HepG2 (cell line): Measurements from ENCODE around the gene HERPUD2. TPM values are rescaled to one million over a fixed set of nuclear protein-coding genes. Genes with fewer than 3 reads are reported as not detected.

ENCODE experiments used
- CAMTA2 ChIP-seq: sonication (generic); formaldehyde crosslinking; IDR thresholded peaks from 2 replicates; pipeline ENCODE4 v1.4.0; 2020; ENCODE audit warnings: mild to moderate bottlenecking, missing genetic modification reagents, borderline replicate concordance
- FOXA3 ChIP-seq: IDR thresholded peaks from 2 replicates; pipeline ENCODE4 v1.6.1; 2016; ENCODE audit warnings: missing genetic modification reagents, missing compliant biosample characterization
- ISX ChIP-seq: sonication (generic); formaldehyde crosslinking; conservative IDR thresholded peaks from 2 replicates; pipeline ENCODE4 v1.5.0; 2020; ENCODE audit warnings: missing genetic modification reagents
- KDM6A ChIP-seq: IDR thresholded peaks from 2 replicates; pipeline ENCODE4 v1.6.1; 2016; ENCODE audit warnings: low read depth
- MATR3 ChIP-seq: sonication (generic); formaldehyde crosslinking; IDR thresholded peaks from 2 replicates; pipeline ENCODE4 v1.4.0; 2020; ENCODE audit warnings: missing genetic modification reagents
- MAZ ChIP-seq, 2 experiments: sonication (generic) in 1 of 2; formaldehyde crosslinking in 1 of 2; IDR thresholded peaks; 2 replicates each; pipeline versions ENCODE4 v1.5.0 to v1.6.1; 2012 to 2020; ENCODE audit warnings: low read depth in 2 of 2, mild to moderate bottlenecking in 2 of 2, borderline replicate concordance in 1 of 2, improper control_type of control experiment in 1 of 2, low read length in 1 of 2, missing genetic modification reagents in 1 of 2, moderate library complexity in 1 of 2
- PHF20 ChIP-seq: sonication (generic); formaldehyde crosslinking; IDR thresholded peaks from 2 replicates; pipeline ENCODE4 v1.5.0; 2020; ENCODE audit warnings: mild to moderate bottlenecking, missing genetic modification reagents
- RAD51 ChIP-seq: fragments of 450-650 bp; IDR thresholded peaks from 2 replicates; pipeline ENCODE4 v1.6.1; 2016; ENCODE audit warnings: borderline replicate concordance
- SNRNP70 ChIP-seq: fragments of 200-400 bp; formaldehyde crosslinking; IDR thresholded peaks from 2 replicates; pipeline ENCODE4 v1.6.1; 2017; ENCODE audit warnings: mild to moderate bottlenecking, low read depth, low read length, moderate library complexity
- THAP11 ChIP-seq: IDR thresholded peaks from 2 replicates; pipeline ENCODE4 v1.6.1; 2016; ENCODE audit warnings: missing biosample characterization, missing genetic modification reagents
- ZIK1 ChIP-seq: sonication (generic); formaldehyde crosslinking; IDR thresholded peaks from 2 replicates; pipeline ENCODE4 v1.5.0; 2020; ENCODE audit warnings: mild to moderate bottlenecking, low read depth, missing genetic modification reagents, borderline replicate concordance
- ZKSCAN5 ChIP-seq: sonication (generic); formaldehyde crosslinking; IDR thresholded peaks from 2 replicates; pipeline ENCODE4 v1.5.1; 2020; ENCODE audit warnings: mild to moderate bottlenecking, missing genetic modification reagents
- ZMYM4 ChIP-seq: sonication (generic); formaldehyde crosslinking; IDR thresholded peaks from 2 replicates; pipeline ENCODE4 v1.8.1; 2023; ENCODE audit warnings: mild to moderate bottlenecking, missing genetic modification reagents
- ZNF253 ChIP-seq: sonication (generic); formaldehyde crosslinking; IDR thresholded peaks from 2 replicates; pipeline ENCODE4 v1.8.0; 2022; ENCODE audit warnings: mild to moderate bottlenecking, missing genetic modification reagents, borderline replicate concordance
- ZNF850 ChIP-seq: sonication (generic); formaldehyde crosslinking; conservative IDR thresholded peaks from 2 replicates; pipeline ENCODE4 v1.9.0; 2021; ENCODE audit warnings: mild to moderate bottlenecking, missing genetic modification reagents
- polyA plus RNA-seq, 8 experiments: library from polyadenylated mRNA; depleted of rRNA in 3 of 8; stranded (reverse) in 7 of 8; unstranded in 1 of 8; fragments of >200 nt; fragmentation: Illumina TruSeq in 4 of 8; extraction: Trizol in 4 of 8; gene quantifications; 2 replicates each; pipeline versions ENCODE4 v1.2.1 to v1.2.3, GENCODE V29; 2011 to 2016; ENCODE audit warnings: low read depth in 4 of 8, missing spikeins in 1 of 8, mixed read lengths in 1 of 8; ENCODE audit not compliant: insufficient read depth in 1 of 8
- total RNA-seq, 5 experiments: library from RNA; depleted of rRNA; stranded (reverse); fragments of >200 nt; fragmentation: Illumina TruSeq; extraction: Trizol; gene quantifications; 2 replicates each; pipeline ENCODE4 v1.2.3, GENCODE V29; 2016; ENCODE audit warnings: low read depth in 1 of 5
- TF ChIP-seq, protein P1 (sequence below): sonication (generic); formaldehyde crosslinking; IDR thresholded peaks from 2 replicates; pipeline ENCODE4 v1.9.0; 2022; ENCODE audit warnings: low read depth, missing genetic modification reagents
- TF ChIP-seq, protein P2 (sequence below): sonication (generic); formaldehyde crosslinking; IDR thresholded peaks from 2 replicates; pipeline ENCODE4 v1.4.0; 2020; ENCODE audit warnings: missing genetic modification reagents
- TF ChIP-seq, protein P3 (sequence below): sonication (generic); formaldehyde crosslinking; IDR thresholded peaks from 2 replicates; pipeline ENCODE4 v1.4.0; 2020; ENCODE audit warnings: missing genetic modification reagents
- TF ChIP-seq, protein P4 (sequence below): sonication (generic); formaldehyde crosslinking; IDR thresholded peaks from 2 replicates; pipeline ENCODE4 v1.5.1; 2020; ENCODE audit warnings: missing genetic modification reagents, mild to moderate bottlenecking, borderline replicate concordance
- TF ChIP-seq, protein P5 (sequence below): sonication (generic); formaldehyde crosslinking; IDR thresholded peaks from 2 replicates; pipeline ENCODE4 v1.4.0; 2020; ENCODE audit warnings: mild to moderate bottlenecking, missing genetic modification reagents

Gene HERPUD2
- total and polyA plus RNA-seq, 2 of the 13 experiments (the other 11 are each of a cell fraction or from before 2014, with no cell fraction given): 10.7 to 38.6 TPM

DNA sequence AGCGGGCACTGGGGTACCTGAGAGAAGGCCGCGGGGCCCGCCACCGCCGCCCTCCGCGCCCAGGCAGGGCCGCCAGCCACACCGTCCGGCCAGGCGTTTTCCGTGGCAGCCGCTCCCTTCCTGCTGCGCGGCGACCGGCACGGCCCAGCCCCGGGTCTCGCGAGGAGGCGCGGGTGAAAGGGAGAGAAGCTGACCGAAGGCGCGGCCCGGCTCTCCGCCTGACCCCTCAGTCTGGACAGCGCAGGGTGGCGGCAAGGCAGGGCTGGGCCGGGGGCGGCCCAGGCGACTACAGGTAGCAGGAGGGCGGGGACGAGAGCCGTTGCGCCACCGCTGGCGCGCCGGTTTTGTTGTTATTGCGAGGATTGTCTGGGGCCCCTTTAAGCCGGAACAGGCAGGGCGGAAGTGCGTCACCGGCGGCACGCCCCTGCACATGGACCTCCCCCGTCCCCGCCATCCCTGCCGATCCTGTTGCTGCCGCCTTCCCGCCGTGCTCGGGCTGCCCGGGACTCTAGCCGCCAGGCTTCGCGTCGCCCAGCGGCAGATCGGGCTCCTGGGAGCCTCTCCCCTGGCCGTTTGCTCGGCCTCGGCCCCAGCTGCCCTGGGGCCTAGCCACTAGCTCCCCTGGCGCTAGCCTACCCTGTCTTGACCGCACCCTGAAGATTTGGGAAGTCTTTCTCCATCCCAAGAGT is at the start of gene HERPUD2 (continued):
- TF ChIP-seq, protein P1, sequence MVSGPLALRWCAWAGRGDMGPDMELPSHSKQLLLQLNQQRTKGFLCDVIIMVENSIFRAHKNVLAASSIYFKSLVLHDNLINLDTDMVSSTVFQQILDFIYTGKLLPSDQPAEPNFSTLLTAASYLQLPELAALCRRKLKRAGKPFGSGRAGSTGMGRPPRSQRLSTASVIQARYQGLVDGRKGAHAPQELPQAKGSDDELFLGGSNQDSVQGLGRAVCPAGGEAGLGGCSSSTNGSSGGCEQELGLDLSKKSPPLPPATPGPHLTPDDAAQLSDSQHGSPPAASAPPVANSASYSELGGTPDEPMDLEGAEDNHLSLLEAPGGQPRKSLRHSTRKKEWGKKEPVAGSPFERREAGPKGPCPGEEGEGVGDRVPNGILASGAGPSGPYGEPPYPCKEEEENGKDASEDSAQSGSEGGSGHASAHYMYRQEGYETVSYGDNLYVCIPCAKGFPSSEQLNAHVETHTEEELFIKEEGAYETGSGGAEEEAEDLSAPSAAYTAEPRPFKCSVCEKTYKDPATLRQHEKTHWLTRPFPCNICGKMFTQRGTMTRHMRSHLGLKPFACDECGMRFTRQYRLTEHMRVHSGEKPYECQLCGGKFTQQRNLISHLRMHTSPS (CRISPR knock-in tag): 0 out of 2 replicates have a peak, but pooled peaks have one; percentile 44
- TF ChIP-seq, protein P2, sequence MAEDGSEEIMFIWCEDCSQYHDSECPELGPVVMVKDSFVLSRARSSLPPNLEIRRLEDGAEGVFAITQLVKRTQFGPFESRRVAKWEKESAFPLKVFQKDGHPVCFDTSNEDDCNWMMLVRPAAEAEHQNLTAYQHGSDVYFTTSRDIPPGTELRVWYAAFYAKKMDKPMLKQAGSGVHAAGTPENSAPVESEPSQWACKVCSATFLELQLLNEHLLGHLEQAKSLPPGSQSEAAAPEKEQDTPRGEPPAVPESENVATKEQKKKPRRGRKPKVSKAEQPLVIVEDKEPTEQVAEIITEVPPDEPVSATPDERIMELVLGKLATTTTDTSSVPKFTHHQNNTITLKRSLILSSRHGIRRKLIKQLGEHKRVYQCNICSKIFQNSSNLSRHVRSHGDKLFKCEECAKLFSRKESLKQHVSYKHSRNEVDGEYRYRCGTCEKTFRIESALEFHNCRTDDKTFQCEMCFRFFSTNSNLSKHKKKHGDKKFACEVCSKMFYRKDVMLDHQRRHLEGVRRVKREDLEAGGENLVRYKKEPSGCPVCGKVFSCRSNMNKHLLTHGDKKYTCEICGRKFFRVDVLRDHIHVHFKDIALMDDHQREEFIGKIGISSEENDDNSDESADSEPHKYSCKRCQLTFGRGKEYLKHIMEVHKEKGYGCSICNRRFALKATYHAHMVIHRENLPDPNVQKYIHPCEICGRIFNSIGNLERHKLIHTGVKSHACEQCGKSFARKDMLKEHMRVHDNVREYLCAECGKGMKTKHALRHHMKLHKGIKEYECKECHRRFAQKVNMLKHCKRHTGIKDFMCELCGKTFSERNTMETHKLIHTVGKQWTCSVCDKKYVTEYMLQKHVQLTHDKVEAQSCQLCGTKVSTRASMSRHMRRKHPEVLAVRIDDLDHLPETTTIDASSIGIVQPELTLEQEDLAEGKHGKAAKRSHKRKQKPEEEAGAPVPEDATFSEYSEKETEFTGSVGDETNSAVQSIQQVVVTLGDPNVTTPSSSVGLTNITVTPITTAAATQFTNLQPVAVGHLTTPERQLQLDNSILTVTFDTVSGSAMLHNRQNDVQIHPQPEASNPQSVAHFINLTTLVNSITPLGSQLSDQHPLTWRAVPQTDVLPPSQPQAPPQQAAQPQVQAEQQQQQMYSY (CRISPR knock-in tag): 0 out of 2 replicates have a peak, but pooled peaks have one; percentile 32
- TF ChIP-seq ZIK1 (CRISPR knock-in tag) (no peak), CAMTA2 (CRISPR knock-in tag) (no peak), ZMYM4 (CRISPR knock-in tag) (peak; percentile 97), ZNF253 (0 out of 2 replicates have a peak, but pooled peaks have one; percentile 54), FOXA3 (CRISPR knock-in tag) (peak; percentile 52), KDM6A (CRISPR knock-in tag) (0 out of 2 replicates have a peak, but pooled peaks have one; percentile 15), ZKSCAN5 (CRISPR knock-in tag) (no peak), RAD51 (no peak), MAZ (IDR thresholded peaks at IDR 0.05; ENCODE audit: borderline replicate concordance, low read depth, low read length) (peak; percentile 42; the same call in 1 of the 2 replicates), MAZ (CRISPR knock-in tag; IDR thresholded peaks at IDR 0.05; ENCODE audit: low read depth) (no peak; the same call in 1 of the 2 replicates), THAP11 (peak; percentile 83), SNRNP70 (no peak), PHF20 (peak; percentile 88), MATR3 (no peak), ISX (0 out of 2 replicates have a peak, but pooled peaks have one; percentile 69), ZNF850 (CRISPR knock-in tag) (0 out of 2 replicates have a peak, but pooled peaks have one; percentile 9)
- TF ChIP-seq, protein P3, sequence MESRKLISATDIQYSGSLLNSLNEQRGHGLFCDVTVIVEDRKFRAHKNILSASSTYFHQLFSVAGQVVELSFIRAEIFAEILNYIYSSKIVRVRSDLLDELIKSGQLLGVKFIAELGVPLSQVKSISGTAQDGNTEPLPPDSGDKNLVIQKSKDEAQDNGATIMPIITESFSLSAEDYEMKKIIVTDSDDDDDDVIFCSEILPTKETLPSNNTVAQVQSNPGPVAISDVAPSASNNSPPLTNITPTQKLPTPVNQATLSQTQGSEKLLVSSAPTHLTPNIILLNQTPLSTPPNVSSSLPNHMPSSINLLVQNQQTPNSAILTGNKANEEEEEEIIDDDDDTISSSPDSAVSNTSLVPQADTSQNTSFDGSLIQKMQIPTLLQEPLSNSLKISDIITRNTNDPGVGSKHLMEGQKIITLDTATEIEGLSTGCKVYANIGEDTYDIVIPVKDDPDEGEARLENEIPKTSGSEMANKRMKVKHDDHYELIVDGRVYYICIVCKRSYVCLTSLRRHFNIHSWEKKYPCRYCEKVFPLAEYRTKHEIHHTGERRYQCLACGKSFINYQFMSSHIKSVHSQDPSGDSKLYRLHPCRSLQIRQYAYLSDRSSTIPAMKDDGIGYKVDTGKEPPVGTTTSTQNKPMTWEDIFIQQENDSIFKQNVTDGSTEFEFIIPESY: no peak
- TF ChIP-seq, protein P4, sequence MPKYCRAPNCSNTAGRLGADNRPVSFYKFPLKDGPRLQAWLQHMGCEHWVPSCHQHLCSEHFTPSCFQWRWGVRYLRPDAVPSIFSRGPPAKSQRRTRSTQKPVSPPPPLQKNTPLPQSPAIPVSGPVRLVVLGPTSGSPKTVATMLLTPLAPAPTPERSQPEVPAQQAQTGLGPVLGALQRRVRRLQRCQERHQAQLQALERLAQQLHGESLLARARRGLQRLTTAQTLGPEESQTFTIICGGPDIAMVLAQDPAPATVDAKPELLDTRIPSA: no peak; the same call in 1 of the 2 replicates
- TF ChIP-seq, protein P5, sequence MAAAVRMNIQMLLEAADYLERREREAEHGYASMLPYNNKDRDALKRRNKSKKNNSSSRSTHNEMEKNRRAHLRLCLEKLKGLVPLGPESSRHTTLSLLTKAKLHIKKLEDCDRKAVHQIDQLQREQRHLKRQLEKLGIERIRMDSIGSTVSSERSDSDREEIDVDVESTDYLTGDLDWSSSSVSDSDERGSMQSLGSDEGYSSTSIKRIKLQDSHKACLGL (CRISPR knock-in tag): peak; percentile 27; the same call in 1 of the 2 replicates
